HCT116 (cell line): ENCODE results near the gene CYP4F12.

ENCODE experiments used
- ATF3 ChIP-seq: IDR thresholded peaks from 2 replicates; pipeline ENCODE4 v1.6.1; 2012
- EZH2 ChIP-seq: fragments of 200-600 bp; sonication (generic); IDR thresholded peaks from 2 replicates; pipeline ENCODE4 v1.6.1; 2017; ENCODE audit warnings: antibody characterized with exemption, mixed run types
- EZH2phosphoT487 ChIP-seq: fragments of 200-600 bp; IDR thresholded peaks from 2 replicates; pipeline ENCODE4 v1.6.1; 2018; ENCODE audit warnings: antibody characterized with exemption, borderline replicate concordance
- POLR2A ChIP-seq: IDR thresholded peaks from 2 replicates; pipeline ENCODE4 v1.7.0; 2011; ENCODE audit warnings: borderline replicate concordance; ENCODE audit not compliant: insufficient read depth, insufficient read length; ENCODE audit errors: extremely low read depth
- TCF7L2 ChIP-seq: IDR thresholded peaks from 2 replicates; pipeline ENCODE4 v1.7.0; 2011; ENCODE audit warnings: borderline replicate concordance, inconsistent platforms; ENCODE audit not compliant: insufficient read depth, insufficient read length; ENCODE audit errors: extremely low read depth
- ZFX ChIP-seq: fragments of 450-650 bp; IDR thresholded peaks from 2 replicates; pipeline ENCODE4 v1.6.1; 2017
- TF ChIP-seq, protein P1 (sequence below), 3 experiments: fragments of 200-600 bp in 1 of 3; sonication (generic) in 1 of 3; IDR thresholded peaks in 2 of 3; conservative IDR thresholded peaks in 1 of 3; 2 replicates each; pipeline ENCODE4 v1.5.1; 2012 to 2017; ENCODE audit warnings: low read depth in 2 of 3, low read length in 2 of 3, antibody characterized with exemption in 1 of 3, borderline replicate concordance in 1 of 3, control low read depth in 1 of 3, mild to moderate bottlenecking in 1 of 3, mixed read lengths in 1 of 3, mixed run types in 1 of 3, moderate library complexity in 1 of 3; ENCODE audit not compliant: insufficient read depth in 1 of 3

GRCh38 chr19:15644066-15644741 is 28.7 kb upstream of the CYP4F12 start:
- TF ChIP-seq EZH2phosphoT487: no peak
- TF ChIP-seq ATF3: no peak
- TF ChIP-seq, protein P1, sequence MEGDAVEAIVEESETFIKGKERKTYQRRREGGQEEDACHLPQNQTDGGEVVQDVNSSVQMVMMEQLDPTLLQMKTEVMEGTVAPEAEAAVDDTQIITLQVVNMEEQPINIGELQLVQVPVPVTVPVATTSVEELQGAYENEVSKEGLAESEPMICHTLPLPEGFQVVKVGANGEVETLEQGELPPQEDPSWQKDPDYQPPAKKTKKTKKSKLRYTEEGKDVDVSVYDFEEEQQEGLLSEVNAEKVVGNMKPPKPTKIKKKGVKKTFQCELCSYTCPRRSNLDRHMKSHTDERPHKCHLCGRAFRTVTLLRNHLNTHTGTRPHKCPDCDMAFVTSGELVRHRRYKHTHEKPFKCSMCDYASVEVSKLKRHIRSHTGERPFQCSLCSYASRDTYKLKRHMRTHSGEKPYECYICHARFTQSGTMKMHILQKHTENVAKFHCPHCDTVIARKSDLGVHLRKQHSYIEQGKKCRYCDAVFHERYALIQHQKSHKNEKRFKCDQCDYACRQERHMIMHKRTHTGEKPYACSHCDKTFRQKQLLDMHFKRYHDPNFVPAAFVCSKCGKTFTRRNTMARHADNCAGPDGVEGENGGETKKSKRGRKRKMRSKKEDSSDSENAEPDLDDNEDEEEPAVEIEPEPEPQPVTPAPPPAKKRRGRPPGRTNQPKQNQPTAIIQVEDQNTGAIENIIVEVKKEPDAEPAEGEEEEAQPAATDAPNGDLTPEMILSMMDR (IDR thresholded peaks at IDR 0.05 in 2 of 3, conservative IDR thresholded peaks at IDR 0.05 in 1 of 3; ENCODE audit: borderline replicate concordance in 1 of 3, insufficient read depth in 1 of 3, low read depth in 2 of 3, low read length in 2 of 3): no peak
- TF ChIP-seq POLR2A: no peak
- TF ChIP-seq TCF7L2: no peak
- no peak for TF ChIP-seq ZFX
- TF ChIP-seq EZH2: no peak
